Measurements from ENCODE around the gene HRC. TPM values are rescaled to one million over a fixed set of nuclear protein-coding genes. Genes with fewer than 3 reads are reported as not detected.
"Not testable (repeated sequence)": the region's sequence is repeated elsewhere in the genome, so short reads cannot be mapped to it uniquely, and the experiment has no call there.

Gene HRC
- polyA plus RNA-seq, 1 experiment = 0.25 TPM

DNA sequence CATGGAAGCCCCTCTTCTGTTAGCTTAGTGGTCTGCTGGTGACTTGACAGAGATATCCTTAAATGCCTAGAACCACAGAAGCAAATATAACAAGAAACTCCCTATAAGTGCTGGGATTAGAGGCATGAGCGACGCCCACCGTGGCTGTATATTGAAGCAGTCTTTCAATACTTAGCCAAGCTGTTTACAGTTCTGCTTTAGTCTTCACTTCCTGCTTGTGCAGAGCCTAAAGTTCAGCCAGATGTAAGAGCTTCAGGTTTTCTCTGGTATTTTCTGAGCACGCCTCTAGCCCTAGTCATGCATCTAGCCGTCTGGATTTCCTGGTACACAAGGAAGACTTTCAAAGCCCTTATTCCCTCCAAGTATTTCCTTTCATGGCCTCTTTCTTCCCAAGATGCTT is 30.9 kb upstream of the HRC start:
- ChIA-PET CTCF (interaction anchor here (1.1 to 6.8 kb wide), 3 partner anchors 12 to 21 kb away, joined by 3 to 38 read pairs (median 4); no protein-coding TSS in a partner anchor), POLR2A (no interaction called here)
- TF ChIP-seq, protein P1, sequence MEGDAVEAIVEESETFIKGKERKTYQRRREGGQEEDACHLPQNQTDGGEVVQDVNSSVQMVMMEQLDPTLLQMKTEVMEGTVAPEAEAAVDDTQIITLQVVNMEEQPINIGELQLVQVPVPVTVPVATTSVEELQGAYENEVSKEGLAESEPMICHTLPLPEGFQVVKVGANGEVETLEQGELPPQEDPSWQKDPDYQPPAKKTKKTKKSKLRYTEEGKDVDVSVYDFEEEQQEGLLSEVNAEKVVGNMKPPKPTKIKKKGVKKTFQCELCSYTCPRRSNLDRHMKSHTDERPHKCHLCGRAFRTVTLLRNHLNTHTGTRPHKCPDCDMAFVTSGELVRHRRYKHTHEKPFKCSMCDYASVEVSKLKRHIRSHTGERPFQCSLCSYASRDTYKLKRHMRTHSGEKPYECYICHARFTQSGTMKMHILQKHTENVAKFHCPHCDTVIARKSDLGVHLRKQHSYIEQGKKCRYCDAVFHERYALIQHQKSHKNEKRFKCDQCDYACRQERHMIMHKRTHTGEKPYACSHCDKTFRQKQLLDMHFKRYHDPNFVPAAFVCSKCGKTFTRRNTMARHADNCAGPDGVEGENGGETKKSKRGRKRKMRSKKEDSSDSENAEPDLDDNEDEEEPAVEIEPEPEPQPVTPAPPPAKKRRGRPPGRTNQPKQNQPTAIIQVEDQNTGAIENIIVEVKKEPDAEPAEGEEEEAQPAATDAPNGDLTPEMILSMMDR (IDR thresholded peaks at IDR 0.05; ENCODE audit: insufficient read depth, low read depth, low read length) = no peak
- Histone ChIP-seq H3K36me3 (ENCODE audit: control insufficient read depth, insufficient read depth, low read length) (peaks cover 18% of the 10 kb centered on the region), H3K27me3 (ENCODE audit: control insufficient read depth, insufficient read depth, low read length) (no peaks in the 10 kb centered on the region), H3K4me3 (ENCODE audit: low read depth, low read length) (no peak overlapping the region)
- DNase-seq (ENCODE audit: low read depth) = no peak

DNA sequence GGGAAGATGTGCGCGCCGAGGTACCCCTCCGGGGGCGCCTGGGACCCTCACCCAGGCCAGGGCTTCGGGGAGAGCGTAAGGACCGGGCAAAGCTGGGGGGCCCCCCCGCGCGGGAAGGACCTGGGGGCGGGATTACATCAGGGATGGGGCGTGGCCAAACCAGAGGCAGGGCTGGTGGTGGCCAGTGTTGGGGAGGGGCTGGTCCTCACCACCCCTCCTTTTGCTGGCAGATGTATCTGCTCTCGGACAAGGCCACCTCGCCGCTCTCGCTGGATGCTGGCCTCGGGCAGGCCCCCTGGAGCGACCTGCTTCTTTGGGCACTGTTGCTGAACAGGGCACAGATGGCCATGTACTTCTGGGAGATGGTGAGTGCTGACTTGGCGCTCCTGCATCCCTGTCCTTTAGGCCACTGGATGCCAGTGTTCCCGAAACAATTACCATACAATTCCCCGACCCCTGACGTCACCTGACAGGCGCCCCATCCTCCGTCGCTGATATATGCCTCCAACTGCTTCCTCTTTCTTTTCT is 27.7 kb upstream of the HRC start:
- TF ChIP-seq, protein P1 (IDR thresholded peaks at IDR 0.05; ENCODE audit: insufficient read depth, low read depth, low read length) = no peak
- CTCF ChIA-PET = interaction anchor here (6.8 kb wide), 1 partner anchor 16 kb away, joined by 38 read pairs; no protein-coding TSS in a partner anchor
- Histone ChIP-seq H3K36me3 (ENCODE audit: control insufficient read depth, insufficient read depth, low read length) (peaks cover 7% of the 10 kb centered on the region), H3K27me3 (ENCODE audit: control insufficient read depth, insufficient read depth, low read length) (no peaks in the 10 kb centered on the region), H3K4me3 (ENCODE audit: low read depth, low read length) (no peak overlapping the region)
- DNase-seq (ENCODE audit: low read depth) = no peak
- POLR2A ChIA-PET = no interaction called here

DNA sequence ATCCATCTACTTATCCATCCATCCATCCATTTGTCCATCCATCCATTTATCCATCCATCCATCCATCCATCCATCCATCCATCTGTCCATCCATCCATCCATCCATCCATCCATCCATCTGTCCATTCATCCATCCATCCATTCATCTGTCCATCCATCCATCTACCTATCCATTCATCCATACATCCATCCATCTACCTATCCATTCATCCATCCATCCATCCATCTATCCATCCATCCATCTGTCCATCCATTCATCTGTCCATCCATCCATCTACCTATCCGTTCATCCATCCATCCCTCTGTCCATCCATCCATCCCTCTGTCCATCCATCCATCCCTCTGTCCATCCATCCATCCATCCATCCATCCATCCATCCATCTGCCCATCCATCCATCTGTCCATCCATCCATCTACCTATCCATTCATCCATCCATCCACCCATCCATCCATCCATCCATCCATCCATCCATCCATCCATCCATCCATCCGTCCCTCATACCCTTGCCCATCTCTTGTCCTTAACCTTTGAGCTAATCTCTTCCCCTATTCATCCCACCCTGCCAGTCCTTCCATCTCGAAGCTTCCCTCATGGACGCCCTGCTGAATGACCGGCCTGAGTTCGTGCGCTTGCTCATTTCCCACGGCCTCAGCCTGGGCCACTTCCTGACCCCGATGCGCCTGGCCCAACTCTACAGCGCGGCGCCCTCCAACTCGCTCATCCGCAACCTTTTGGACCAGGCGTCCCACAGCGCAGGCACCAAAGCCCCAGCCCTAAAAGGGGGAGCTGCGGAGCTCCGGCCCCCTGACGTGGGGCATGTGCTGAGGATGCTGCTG is 27.0 kb upstream of the HRC start:
- H3K27me3 ChIP-seq (ENCODE audit: control insufficient read depth, insufficient read depth, low read length); DNase-seq (ENCODE audit: low read depth); POLR2A ChIA-PET; H3K36me3 ChIP-seq (ENCODE audit: control insufficient read depth, insufficient read depth, low read length); H3K4me3 ChIP-seq (ENCODE audit: low read depth, low read length); CTCF ChIA-PET: not testable (repeated sequence)

DNA sequence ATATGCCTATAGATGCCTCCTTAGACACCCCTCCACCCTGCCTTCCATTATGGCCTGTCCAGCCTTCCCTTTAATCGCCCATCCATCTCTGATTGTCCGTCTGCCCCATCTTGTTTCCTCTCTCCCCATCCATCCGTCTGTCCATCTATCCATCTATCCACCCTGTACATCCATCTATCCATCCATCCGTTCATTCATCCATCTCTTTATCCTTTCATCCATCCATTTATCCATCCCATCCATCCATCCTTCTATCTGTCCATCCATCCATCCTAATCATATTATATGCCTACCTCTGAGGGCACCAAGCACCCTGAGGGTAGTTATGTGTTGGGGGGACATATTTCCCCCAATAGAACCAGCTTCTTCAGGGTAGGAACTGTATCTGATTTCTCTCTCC is 25.5 kb upstream of the HRC start:
- Histone ChIP-seq H3K36me3 (ENCODE audit: control insufficient read depth, insufficient read depth, low read length) (peaks cover 9% of the 10 kb centered on the region), H3K27me3 (ENCODE audit: control insufficient read depth, insufficient read depth, low read length) (no peaks in the 10 kb centered on the region), H3K4me3 (ENCODE audit: low read depth, low read length) (no peak overlapping the region)
- TF ChIP-seq, protein P1 (IDR thresholded peaks at IDR 0.05; ENCODE audit: insufficient read depth, low read depth, low read length) = no peak
- ChIA-PET CTCF (no interaction called here), POLR2A (no interaction called here)
- no peak for DNase-seq (ENCODE audit: low read depth)

DNA sequence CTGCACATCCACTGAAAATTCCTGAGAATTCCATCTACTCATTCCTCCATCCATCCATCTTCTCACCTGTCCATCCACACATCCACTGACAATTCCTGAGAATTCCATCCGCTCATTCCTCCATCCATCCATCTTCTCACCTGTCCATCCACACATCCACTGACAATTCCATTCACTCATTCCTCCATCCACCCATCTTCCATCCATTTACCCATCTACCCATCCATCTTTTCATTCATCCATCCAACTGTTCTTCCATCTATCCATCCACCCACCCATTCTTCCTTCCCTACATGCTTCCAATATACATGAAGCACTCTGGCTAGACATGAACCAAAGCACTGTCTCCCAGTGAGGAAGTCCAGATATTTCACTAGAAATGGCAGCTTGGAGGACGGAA is 18.0 kb upstream of the HRC start:
- TF ChIP-seq, protein P1 (IDR thresholded peaks at IDR 0.05; ENCODE audit: insufficient read depth, low read depth, low read length) = no peak
- Histone ChIP-seq H3K4me3 (ENCODE audit: low read depth, low read length) (no peak overlapping the region), H3K27me3 (ENCODE audit: control insufficient read depth, insufficient read depth, low read length) (no peaks in the 10 kb centered on the region), H3K36me3 (ENCODE audit: control insufficient read depth, insufficient read depth, low read length) (peaks cover 21% of the 10 kb centered on the region)
- CTCF ChIA-PET = interaction anchor here (1.1 kb wide), 1 partner anchor 14 kb away, joined by 6 read pairs; no protein-coding TSS in a partner anchor
- POLR2A ChIA-PET = no interaction called here
- DNase-seq (ENCODE audit: low read depth) = no peak

Data from BJ (cell line).